SK-N-MC (cell line): ENCODE measurements around the gene DNAH14.

Experiments
- EZH2 ChIP-seq: fragments of 200-600 bp; sonication (generic); IDR thresholded peaks from one replicate; pipeline ENCODE4 v1.6.1; 2017; ENCODE audit warnings: antibody characterized with exemption
- POLR2AphosphoS5 ChIP-seq: IDR thresholded peaks from 2 replicates; pipeline ENCODE4 v1.6.1; 2012; ENCODE audit warnings: mild to moderate bottlenecking, low read depth, low read length, borderline replicate concordance

DNA sequence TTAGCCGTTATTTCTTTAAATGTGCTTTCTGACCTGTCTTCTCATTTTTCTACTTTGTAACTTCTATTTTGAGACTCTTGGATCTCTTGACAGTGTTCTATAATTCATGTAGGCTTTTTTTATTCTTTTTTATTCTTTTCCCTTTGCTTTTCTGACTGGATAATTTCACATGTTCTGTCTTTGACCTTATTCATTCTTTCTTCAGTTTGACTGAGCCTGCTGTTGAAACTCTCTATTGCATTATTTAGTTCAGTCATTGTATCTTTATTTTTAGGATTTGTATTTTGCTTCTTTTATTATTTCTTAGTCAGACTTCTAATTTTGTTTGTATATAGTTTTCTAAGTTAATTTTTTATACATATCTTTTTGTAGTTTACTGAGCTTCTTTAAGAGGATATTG lies 66.1 kb downstream of the DNAH14 start:
- TF ChIP-seq POLR2AphosphoS5 (no peak), EZH2 (no peak)
